ENCODE data around the gene NNAT. TPM values are rescaled to one million over a fixed set of nuclear protein-coding genes. Genes with fewer than 3 reads are reported as not detected.

NNAT gene
- total and polyA plus RNA-seq, 2 of the 8 experiments (the other 6 are each of a cell fraction or from before 2014, with no cell fraction given): 66.8 to 175 TPM

GRCh38 chr20:37526238-37526838 lies 5.3 kb downstream of the NNAT start (continued):
- TF ChIP-seq RAD21 (IDR thresholded peaks at IDR 0.05 in 1 of 2, conservative IDR thresholded peaks at IDR 0.05 in 1 of 2; ENCODE audit: low read depth in 2 of 2, low read length in 2 of 2) (peak in 1 of 2 experiments; percentile 23; a peak in 1 of 4 replicates), TAF1 (IDR thresholded peaks at IDR 0.05; ENCODE audit: low read depth, low read length) (peak; percentile 38; the same call in 1 of the 2 replicates), CREB1 (IDR thresholded peaks at IDR 0.05) (no peak), EP300 (IDR thresholded peaks at IDR 0.05; ENCODE audit: borderline replicate concordance in 1 of 2, low read depth in 2 of 2, low read length in 2 of 2) (peak in 1 of 2 experiments; percentile 25; a peak in 1 of 3 replicates), POLR2AphosphoS5 (IDR thresholded peaks at IDR 0.05; ENCODE audit: low read depth, low read length) (peak; percentile 54; the same call in 1 of the 2 replicates), YY1 (IDR thresholded peaks at IDR 0.05; ENCODE audit: low read depth, low read length) (peak; percentile 63; the same call in 1 of the 2 replicates)
